AG10803 (cell line): ENCODE measurements around the gene ADCY7.

Source experiments
- DNase-seq: peaks from one replicate; pipeline ENCODE4 v3.0.0; 2010; ENCODE audit warnings: low read depth
- H3K4me3 ChIP-seq: 2 replicates; pipeline ENCODE4 v1.5.1; 2011; ENCODE audit warnings: mild to moderate bottlenecking, low read length, control low read depth
- TF ChIP-seq, protein P1 (sequence below): conservative IDR thresholded peaks from 2 replicates; pipeline ENCODE4 v1.5.1; 2011; ENCODE audit warnings: mild to moderate bottlenecking, low read length, control low read depth, inconsistent platforms

The ADCY7 gene

DNA sequence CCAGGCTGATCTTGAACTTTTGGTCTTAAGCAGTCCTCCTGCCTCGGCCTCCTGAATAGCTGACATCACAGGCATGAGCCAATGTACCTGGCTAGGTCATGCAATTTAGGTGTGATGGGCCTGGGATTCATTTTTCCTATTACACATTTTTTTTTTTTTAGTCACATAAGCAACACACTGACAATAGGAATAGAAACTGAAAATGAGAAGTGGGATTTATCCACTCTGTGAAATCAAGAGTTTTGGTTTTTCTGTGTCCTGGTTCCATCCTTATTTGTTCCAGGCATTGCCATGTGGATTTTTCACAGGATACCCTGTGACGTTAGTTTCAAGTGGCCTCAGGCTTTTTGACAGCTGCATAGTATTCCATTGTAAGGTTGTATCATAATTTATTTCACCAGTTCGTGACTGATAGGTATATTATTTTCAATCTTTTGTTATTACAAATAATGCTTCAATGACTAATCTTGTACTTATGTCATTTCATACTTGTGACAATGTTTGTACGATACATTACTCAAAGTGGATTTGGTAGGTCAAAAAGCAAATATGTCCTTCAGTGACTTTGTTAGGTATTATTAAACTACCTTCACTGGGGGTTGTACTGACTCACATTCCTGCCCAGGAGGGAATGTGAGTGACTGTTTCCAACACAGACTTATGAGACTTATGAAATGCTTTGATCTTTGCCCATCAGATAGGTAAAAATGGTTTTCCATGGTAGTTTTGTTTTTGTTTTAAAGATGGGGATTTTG lies 10.6 kb downstream of the ADCY7 start:
- no peak overlapping the region for H3K4me3 ChIP-seq
- DNase-seq: no peak

DNA sequence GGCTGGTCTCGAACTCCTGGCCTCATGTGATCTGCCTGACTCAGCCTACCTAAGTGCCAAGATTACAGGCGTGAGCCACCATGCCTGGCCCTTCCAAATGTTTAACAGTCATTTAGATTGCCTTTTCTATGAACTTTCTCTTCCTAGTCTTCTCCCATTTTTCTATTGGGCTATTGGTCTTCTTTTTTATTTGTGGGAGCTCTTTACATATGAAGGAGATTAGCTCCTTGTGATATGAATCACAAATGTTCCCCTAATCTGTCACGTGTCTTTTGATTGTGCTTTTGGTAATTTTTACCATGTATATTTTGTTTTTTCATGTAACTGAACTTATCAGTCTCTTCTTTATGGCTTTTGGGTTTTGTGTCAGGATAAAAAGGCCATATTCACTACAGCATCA lies 11.9 kb downstream of the ADCY7 start:
- DNase-seq: no peak
- no peak overlapping the region for H3K4me3 ChIP-seq
- TF ChIP-seq, protein P1, sequence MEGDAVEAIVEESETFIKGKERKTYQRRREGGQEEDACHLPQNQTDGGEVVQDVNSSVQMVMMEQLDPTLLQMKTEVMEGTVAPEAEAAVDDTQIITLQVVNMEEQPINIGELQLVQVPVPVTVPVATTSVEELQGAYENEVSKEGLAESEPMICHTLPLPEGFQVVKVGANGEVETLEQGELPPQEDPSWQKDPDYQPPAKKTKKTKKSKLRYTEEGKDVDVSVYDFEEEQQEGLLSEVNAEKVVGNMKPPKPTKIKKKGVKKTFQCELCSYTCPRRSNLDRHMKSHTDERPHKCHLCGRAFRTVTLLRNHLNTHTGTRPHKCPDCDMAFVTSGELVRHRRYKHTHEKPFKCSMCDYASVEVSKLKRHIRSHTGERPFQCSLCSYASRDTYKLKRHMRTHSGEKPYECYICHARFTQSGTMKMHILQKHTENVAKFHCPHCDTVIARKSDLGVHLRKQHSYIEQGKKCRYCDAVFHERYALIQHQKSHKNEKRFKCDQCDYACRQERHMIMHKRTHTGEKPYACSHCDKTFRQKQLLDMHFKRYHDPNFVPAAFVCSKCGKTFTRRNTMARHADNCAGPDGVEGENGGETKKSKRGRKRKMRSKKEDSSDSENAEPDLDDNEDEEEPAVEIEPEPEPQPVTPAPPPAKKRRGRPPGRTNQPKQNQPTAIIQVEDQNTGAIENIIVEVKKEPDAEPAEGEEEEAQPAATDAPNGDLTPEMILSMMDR: no peak

More for the DNA sequence above, 10.6 kb downstream of the ADCY7 start:
- TF ChIP-seq, protein P1: no peak

DNA sequence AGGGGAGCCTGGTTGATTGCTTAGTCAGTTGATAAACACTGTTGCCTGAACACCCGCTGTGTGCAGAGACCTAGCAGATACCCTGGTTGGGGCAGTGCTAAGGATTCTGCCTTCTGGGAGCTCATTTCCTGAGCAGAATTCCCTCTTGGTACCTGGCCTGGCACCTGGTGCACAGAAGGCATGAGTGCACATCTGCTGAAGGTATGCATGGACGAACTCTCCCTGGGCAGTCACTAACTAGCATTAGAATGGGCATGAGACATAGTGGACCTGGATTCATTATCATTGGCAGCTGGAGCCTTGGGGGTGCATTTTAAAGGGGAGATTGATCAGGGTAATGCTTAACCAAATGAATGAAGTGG lies 13.1 kb downstream of the ADCY7 start:
- H3K4me3 ChIP-seq: no peak overlapping the region
- TF ChIP-seq, protein P1: no peak
- DNase-seq: no peak

DNA sequence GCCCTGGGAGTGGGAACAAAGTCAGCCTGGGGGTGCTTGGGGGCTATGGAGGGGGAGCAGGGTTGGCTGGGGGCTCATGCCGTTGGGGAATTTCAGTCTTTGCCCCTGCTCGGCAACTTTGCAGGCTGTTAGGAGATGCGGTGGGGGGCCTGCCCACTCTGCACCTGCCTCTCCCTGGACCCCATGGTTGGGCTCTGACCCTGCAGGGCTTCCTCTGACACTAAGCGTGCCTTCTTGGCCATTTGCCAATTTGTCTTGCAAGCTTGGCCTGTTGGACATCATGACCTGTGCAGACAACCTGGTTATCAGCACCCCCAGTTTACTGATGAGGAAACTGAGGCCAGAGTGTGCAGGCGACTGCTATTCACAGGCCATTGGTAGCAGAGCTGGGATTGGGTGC lies 14.6 kb downstream of the ADCY7 start:
- no peak overlapping the region for H3K4me3 ChIP-seq
- TF ChIP-seq, protein P1: no peak
- DNase-seq: no peak

DNA sequence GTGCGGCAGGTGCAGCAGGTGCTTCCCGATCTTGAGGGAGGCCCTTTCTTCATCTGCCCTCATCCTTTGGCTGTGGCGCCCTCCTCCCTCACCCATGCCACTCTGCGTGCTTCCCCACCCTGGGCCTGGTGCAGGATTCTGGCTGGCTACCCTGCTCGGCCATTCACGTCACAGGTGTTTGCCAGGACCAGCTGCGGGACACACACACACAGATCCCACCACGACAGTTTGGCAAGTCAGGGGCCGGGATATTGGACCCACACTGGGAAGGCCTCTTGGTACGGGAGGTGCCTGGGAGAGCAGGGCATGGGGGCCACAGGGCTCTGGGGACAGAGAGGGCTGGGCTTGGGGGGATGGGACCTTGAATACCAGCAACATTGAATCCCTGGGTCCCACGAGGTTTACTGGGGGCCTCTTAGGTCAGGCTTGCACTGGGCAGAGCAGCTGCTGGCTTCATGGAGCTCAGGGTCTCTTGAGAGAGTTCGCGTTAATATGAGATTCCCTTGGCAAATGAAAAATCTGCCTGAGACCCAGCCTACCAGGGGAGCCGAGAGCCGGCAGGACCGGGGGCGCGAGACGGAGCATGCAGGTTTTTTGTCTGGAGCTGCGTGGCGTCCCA lies 15.1 kb downstream of the ADCY7 start:
- H3K4me3 ChIP-seq: no peak overlapping the region
- no peak for DNase-seq
- TF ChIP-seq, protein P1: no peak

DNA sequence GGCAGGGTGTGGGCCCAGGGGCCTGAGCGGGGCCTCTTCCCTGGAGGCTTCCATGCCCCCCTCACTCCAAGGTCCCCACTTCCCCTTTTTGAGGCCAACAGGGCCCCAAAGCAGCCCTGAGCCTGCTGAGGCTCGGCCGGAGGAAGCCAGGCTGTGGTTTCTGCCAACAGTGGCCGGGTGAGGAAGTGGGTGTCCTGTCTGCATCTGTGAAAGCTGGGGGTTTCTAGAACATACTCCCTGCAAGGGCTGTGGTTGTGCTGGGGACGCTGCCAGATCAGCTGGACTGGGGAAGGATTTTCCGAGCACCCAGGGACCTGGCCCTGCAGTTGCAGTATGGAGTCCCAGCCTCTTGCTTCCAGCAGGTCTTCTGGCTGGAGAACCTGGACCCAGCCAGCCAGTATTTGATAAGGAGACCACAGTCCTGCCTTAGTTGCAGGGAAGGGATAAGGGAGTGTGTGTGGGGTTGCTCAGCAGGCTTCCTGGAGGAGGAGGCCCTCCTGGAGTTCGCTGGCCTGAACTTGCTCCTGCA lies 15.7 kb downstream of the ADCY7 start:
- no peak overlapping the region for H3K4me3 ChIP-seq
- peak; percentile 47 for DNase-seq

More for the DNA sequence above, 15.7 kb downstream of the ADCY7 start:
- TF ChIP-seq, protein P1: no peak
